WTC11 (cell line): ENCODE data around the gene RPS6KA2. TPM values are rescaled to one million over a fixed set of nuclear protein-coding genes. Genes with fewer than 3 reads are reported as not detected.

ENCODE experiments used
- ATAC-seq: fragments of 200-7000 bp; cut with Tn5 transposase; 2 replicates; pipeline ENCODE4 v1.10.0; 2021; ENCODE audit warnings: mild to moderate bottlenecking, moderate library complexity
- CTCF ChIA-PET: fragments of 300-600 bp; sonication (Branson Sonifier 250); formaldehyde crosslinking; loops from one replicate; lab custom pipeline; 2021; ENCODE audit warnings: antibody characterized with exemption; lab: Charles Lee
- POLR2A ChIA-PET: fragments of 350-600 bp; sonication (Branson Sonifier 250); formaldehyde crosslinking; loops from one replicate; lab custom pipeline; 2021; ENCODE audit warnings: antibody characterized with exemption; lab: Charles Lee
- DNase-seq: peaks from one replicate; pipeline ENCODE4 v3.0.0; 2021; ENCODE audit warnings: low spot score
- H3K27ac Mint-ChIP-seq: 2 replicates; pipeline ENCODE4 v1.8.0; 2021; ENCODE audit warnings: mixed read lengths
- H3K27me3 Mint-ChIP-seq: 2 replicates; pipeline ENCODE4 v1.8.0; 2021; ENCODE audit warnings: low read depth, mild to moderate bottlenecking, moderate library complexity, mixed read lengths
- H3K36me3 Mint-ChIP-seq: 2 replicates; pipeline ENCODE4 v1.8.0; 2021; ENCODE audit warnings: mixed read lengths
- H3K4me1 Mint-ChIP-seq: 2 replicates; pipeline ENCODE4 v1.8.0; 2022; ENCODE audit warnings: mixed read lengths
- H3K4me3 Mint-ChIP-seq: 2 replicates; pipeline ENCODE4 v1.8.0; 2021; ENCODE audit warnings: mild to moderate bottlenecking, moderate library complexity, mixed read lengths
- H3K9me3 Mint-ChIP-seq: 2 replicates; pipeline ENCODE4 v1.8.0; 2021; ENCODE audit warnings: mixed read lengths
- CREB1 ChIP-seq: sonication (generic); formaldehyde crosslinking; IDR thresholded peaks from 2 replicates; pipeline ENCODE4 v1.8.0; 2023; ENCODE audit warnings: mild to moderate bottlenecking, missing genetic modification reagents
- EMX1 ChIP-seq: fragments of 250-450 bp; sonication (Bioruptor Pico); IDR thresholded peaks from 2 replicates; pipeline ENCODE4 v1.8.0; 2021; ENCODE audit warnings: mild to moderate bottlenecking
- FOXJ3 ChIP-seq: sonication (generic); formaldehyde crosslinking; IDR thresholded peaks from 2 replicates; pipeline ENCODE4 v1.9.0; 2021; ENCODE audit warnings: missing genetic modification reagents, mild to moderate bottlenecking, borderline replicate concordance
- GTF2I ChIP-seq: fragments of 250-450 bp; sonication (Bioruptor Pico); conservative IDR thresholded peaks from 2 replicates; pipeline ENCODE4 v1.4.0; 2021; ENCODE audit warnings: mild to moderate bottlenecking
- MYBL2 ChIP-seq: sonication (generic); formaldehyde crosslinking; IDR thresholded peaks from 2 replicates; pipeline ENCODE4 v1.8.1; 2023; ENCODE audit warnings: mild to moderate bottlenecking, moderate library complexity, missing genetic modification reagents
- NFE2L1 ChIP-seq: sonication (generic); formaldehyde crosslinking; IDR thresholded peaks from 2 replicates; pipeline ENCODE4 v1.8.1; 2023; ENCODE audit warnings: missing genetic modification reagents
- NFYB ChIP-seq: sonication (generic); formaldehyde crosslinking; conservative IDR thresholded peaks from 2 replicates; pipeline ENCODE4 v1.8.0; 2022; ENCODE audit warnings: low read depth, missing genetic modification reagents
- NR1H2 ChIP-seq: sonication (generic); formaldehyde crosslinking; IDR thresholded peaks from 2 replicates; pipeline ENCODE4 v1.9.0; 2021; ENCODE audit warnings: mild to moderate bottlenecking, moderate library complexity, missing genetic modification reagents
- PRRX2 ChIP-seq: fragments of 250-450 bp; sonication (Bioruptor Pico); IDR thresholded peaks from 2 replicates; pipeline ENCODE4 v1.8.0; 2021; ENCODE audit warnings: mild to moderate bottlenecking
- RORB ChIP-seq: fragments of 250-450 bp; sonication (Bioruptor Pico); IDR thresholded peaks from 2 replicates; pipeline ENCODE4 v1.9.0; 2021; ENCODE audit warnings: mild to moderate bottlenecking
- SMAD3 ChIP-seq: sonication (generic); formaldehyde crosslinking; IDR thresholded peaks from 2 replicates; pipeline ENCODE4 v1.8.0; 2022; ENCODE audit warnings: missing genetic modification reagents, mild to moderate bottlenecking, borderline replicate concordance
- SOX15 ChIP-seq: fragments of 250-450 bp; sonication (Bioruptor Pico); IDR thresholded peaks from 2 replicates; pipeline ENCODE4 v1.9.0; 2021; ENCODE audit warnings: mild to moderate bottlenecking
- TCF7 ChIP-seq: sonication (generic); formaldehyde crosslinking; IDR thresholded peaks from 2 replicates; pipeline ENCODE4 v1.8.0; 2022; ENCODE audit warnings: mild to moderate bottlenecking, low read depth, missing genetic modification reagents, moderate library complexity
- TEAD4 ChIP-seq: sonication (generic); formaldehyde crosslinking; IDR thresholded peaks from 2 replicates; pipeline ENCODE4 v1.8.0; 2022; ENCODE audit warnings: mild to moderate bottlenecking, missing genetic modification reagents
- ZNF138 ChIP-seq: sonication (generic); formaldehyde crosslinking; conservative IDR thresholded peaks from 2 replicates; pipeline ENCODE4 v1.8.1; 2022; ENCODE audit warnings: mild to moderate bottlenecking, moderate library complexity, missing genetic modification reagents
- ZNF219 ChIP-seq: sonication (generic); formaldehyde crosslinking; IDR thresholded peaks from 2 replicates; pipeline ENCODE4 v1.8.0; 2023; ENCODE audit warnings: missing genetic modification reagents, mild to moderate bottlenecking, borderline replicate concordance
- total RNA-seq: library from RNA; stranded (reverse); gene quantifications from 3 replicates; pipeline ENCODE4 v1.2.3, GENCODE V29; 2021
- TF ChIP-seq, protein P1 (sequence below): sonication (generic); formaldehyde crosslinking; IDR thresholded peaks from 2 replicates; pipeline ENCODE4 v1.8.1; 2023; ENCODE audit warnings: mild to moderate bottlenecking, missing genetic modification reagents, moderate library complexity
- TF ChIP-seq, protein P2 (sequence below): sonication (generic); formaldehyde crosslinking; IDR thresholded peaks from 2 replicates; pipeline ENCODE4 v1.8.0; 2022; ENCODE audit warnings: mild to moderate bottlenecking, missing genetic modification reagents
- TF ChIP-seq, protein P3 (sequence below): sonication (generic); formaldehyde crosslinking; conservative IDR thresholded peaks from 2 replicates; pipeline ENCODE4 v1.8.1; 2023; ENCODE audit warnings: mild to moderate bottlenecking, low read depth, missing genetic modification reagents, moderate library complexity
- TF ChIP-seq, protein P4 (sequence below): sonication (generic); formaldehyde crosslinking; IDR thresholded peaks from 2 replicates; pipeline ENCODE4 v1.8.0; 2023; ENCODE audit warnings: missing genetic modification reagents
- TF ChIP-seq, protein P5 (sequence below): sonication (generic); formaldehyde crosslinking; IDR thresholded peaks from 2 replicates; pipeline ENCODE4 v1.8.1; 2022; ENCODE audit warnings: mild to moderate bottlenecking, missing genetic modification reagents, moderate library complexity, borderline replicate concordance
- TF ChIP-seq, protein P6 (sequence below): fragments of 250-450 bp; sonication (Bioruptor Pico); IDR thresholded peaks from 2 replicates; pipeline ENCODE4 v2.1.2; 2022; ENCODE audit warnings: mild to moderate bottlenecking, moderate library complexity
- TF ChIP-seq, protein P7 (sequence below): sonication (generic); formaldehyde crosslinking; IDR thresholded peaks from 2 replicates; pipeline ENCODE4 v1.8.0; 2022; ENCODE audit warnings: missing genetic modification reagents

The RPS6KA2 gene
- total RNA-seq, 1 experiment from 2014 or later = 24.2 TPM

DNA sequence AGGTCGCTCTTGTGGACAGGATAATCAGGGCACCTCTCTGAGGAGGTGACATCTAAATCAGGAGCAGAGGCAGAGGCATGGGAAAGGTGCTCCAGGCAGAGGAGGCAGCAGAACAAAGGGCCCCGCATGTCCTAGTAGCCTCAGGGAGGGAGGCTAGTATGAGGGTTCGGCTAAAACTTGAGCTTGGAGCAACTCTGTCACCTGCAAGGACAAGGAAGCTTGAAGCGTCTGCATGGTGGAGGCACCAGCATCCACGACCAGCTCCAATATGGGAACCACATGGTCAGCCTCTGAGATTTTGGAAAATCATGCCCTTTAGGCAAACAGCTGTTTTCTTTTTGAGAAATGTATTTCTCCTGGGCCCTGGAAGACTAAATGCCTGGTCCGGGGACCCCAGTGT lies 231.3 kb downstream of the RPS6KA2 start:
- Mint-ChIP-seq H3K4me3 (no peak overlapping the region), H3K27me3 (peaks cover 7% of the 10 kb centered on the region), H3K9me3 (peaks cover 6% of the 10 kb centered on the region; the same call in 1 of the 2 replicates), H3K4me1 (peaks cover 10% of the 10 kb centered on the region), H3K36me3 (no peaks in the 10 kb centered on the region), H3K27ac (no peak overlapping the region)
- ATAC-seq (no peak), DNase-seq (no peak)
- TF ChIP-seq CREB1 (CRISPR knock-in tag) (no peak), RORB (no peak), SOX15 (no peak), TEAD4 (CRISPR knock-in tag) (no peak), PRRX2 (CRISPR knock-in tag) (no peak), GTF2I (CRISPR knock-in tag) (no peak), EMX1 (CRISPR knock-in tag) (no peak), NFYB (CRISPR knock-in tag) (no peak), NR1H2 (CRISPR knock-in tag) (no peak), TCF7 (CRISPR knock-in tag) (no peak), MYBL2 (CRISPR knock-in tag) (no peak)
- TF ChIP-seq, protein P1, sequence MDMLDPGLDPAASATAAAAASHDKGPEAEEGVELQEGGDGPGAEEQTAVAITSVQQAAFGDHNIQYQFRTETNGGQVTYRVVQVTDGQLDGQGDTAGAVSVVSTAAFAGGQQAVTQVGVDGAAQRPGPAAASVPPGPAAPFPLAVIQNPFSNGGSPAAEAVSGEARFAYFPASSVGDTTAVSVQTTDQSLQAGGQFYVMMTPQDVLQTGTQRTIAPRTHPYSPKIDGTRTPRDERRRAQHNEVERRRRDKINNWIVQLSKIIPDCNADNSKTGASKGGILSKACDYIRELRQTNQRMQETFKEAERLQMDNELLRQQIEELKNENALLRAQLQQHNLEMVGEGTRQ = no peak
- TF ChIP-seq, protein P2, sequence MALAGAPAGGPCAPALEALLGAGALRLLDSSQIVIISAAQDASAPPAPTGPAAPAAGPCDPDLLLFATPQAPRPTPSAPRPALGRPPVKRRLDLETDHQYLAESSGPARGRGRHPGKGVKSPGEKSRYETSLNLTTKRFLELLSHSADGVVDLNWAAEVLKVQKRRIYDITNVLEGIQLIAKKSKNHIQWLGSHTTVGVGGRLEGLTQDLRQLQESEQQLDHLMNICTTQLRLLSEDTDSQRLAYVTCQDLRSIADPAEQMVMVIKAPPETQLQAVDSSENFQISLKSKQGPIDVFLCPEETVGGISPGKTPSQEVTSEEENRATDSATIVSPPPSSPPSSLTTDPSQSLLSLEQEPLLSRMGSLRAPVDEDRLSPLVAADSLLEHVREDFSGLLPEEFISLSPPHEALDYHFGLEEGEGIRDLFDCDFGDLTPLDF = no peak
- TF ChIP-seq, protein P3, sequence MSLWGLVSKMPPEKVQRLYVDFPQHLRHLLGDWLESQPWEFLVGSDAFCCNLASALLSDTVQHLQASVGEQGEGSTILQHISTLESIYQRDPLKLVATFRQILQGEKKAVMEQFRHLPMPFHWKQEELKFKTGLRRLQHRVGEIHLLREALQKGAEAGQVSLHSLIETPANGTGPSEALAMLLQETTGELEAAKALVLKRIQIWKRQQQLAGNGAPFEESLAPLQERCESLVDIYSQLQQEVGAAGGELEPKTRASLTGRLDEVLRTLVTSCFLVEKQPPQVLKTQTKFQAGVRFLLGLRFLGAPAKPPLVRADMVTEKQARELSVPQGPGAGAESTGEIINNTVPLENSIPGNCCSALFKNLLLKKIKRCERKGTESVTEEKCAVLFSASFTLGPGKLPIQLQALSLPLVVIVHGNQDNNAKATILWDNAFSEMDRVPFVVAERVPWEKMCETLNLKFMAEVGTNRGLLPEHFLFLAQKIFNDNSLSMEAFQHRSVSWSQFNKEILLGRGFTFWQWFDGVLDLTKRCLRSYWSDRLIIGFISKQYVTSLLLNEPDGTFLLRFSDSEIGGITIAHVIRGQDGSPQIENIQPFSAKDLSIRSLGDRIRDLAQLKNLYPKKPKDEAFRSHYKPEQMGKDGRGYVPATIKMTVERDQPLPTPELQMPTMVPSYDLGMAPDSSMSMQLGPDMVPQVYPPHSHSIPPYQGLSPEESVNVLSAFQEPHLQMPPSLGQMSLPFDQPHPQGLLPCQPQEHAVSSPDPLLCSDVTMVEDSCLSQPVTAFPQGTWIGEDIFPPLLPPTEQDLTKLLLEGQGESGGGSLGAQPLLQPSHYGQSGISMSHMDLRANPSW (CRISPR knock-in tag) = no peak
- TF ChIP-seq, protein P4, sequence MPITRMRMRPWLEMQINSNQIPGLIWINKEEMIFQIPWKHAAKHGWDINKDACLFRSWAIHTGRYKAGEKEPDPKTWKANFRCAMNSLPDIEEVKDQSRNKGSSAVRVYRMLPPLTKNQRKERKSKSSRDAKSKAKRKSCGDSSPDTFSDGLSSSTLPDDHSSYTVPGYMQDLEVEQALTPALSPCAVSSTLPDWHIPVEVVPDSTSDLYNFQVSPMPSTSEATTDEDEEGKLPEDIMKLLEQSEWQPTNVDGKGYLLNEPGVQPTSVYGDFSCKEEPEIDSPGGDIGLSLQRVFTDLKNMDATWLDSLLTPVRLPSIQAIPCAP (CRISPR knock-in tag) = no peak
- TF ChIP-seq, protein P5, sequence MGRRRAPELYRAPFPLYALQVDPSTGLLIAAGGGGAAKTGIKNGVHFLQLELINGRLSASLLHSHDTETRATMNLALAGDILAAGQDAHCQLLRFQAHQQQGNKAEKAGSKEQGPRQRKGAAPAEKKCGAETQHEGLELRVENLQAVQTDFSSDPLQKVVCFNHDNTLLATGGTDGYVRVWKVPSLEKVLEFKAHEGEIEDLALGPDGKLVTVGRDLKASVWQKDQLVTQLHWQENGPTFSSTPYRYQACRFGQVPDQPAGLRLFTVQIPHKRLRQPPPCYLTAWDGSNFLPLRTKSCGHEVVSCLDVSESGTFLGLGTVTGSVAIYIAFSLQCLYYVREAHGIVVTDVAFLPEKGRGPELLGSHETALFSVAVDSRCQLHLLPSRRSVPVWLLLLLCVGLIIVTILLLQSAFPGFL (CRISPR knock-in tag) = no peak
- ChIA-PET POLR2A (no interaction called here), CTCF (interaction anchor here (0.8 kb wide), 1 partner anchor 14 kb away, joined by 3 read pairs; no protein-coding TSS in a partner anchor)

DNA sequence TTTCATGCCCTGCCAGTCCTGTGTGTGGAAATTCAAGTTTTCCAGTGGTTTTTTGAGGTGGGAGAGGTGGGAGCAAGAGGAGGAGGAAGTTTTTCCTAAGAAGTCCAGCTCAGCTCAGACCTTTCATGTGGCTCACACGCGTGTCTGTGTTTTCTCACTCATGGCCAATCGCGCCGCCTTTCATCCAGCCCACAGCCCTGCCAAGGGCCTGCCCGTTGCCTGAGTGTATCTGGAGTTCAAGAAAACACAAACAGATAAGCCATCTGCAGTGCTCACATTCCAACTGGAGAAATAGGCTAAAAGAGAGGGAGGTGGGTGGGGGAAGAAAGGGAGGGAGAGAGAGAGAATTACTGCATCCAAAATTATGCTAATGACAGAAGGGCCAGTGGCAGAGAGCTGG lies 231.7 kb downstream of the RPS6KA2 start:
- ChIA-PET POLR2A (no interaction called here), CTCF (interaction anchor here (0.8 to 3.8 kb wide), 2 partner anchors 14 kb away, joined by 3 to 19 read pairs; no protein-coding TSS in a partner anchor)
- no peak for DNase-seq
- H3K9me3 Mint-ChIP-seq = peaks cover 6% of the 10 kb centered on the region; the same call in 1 of the 2 replicates
- H3K4me3 Mint-ChIP-seq = no peak overlapping the region
- H3K27me3 Mint-ChIP-seq = peaks cover 5% of the 10 kb centered on the region
- no peak for ATAC-seq
- H3K36me3 Mint-ChIP-seq = no peaks in the 10 kb centered on the region
- no peak overlapping the region for H3K27ac Mint-ChIP-seq
- TF ChIP-seq, protein P6, sequence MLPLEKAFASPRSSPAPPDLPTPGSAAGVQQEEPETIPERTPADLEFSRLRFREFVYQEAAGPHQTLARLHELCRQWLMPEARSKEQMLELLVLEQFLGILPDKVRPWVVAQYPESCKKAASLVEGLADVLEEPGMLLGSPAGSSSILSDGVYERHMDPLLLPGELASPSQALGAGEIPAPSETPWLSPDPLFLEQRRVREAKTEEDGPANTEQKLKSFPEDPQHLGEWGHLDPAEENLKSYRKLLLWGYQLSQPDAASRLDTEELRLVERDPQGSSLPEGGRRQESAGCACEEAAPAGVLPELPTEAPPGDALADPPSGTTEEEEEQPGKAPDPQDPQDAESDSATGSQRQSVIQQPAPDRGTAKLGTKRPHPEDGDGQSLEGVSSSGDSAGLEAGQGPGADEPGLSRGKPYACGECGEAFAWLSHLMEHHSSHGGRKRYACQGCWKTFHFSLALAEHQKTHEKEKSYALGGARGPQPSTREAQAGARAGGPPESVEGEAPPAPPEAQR = no peak
- no peak for TF ChIP-seq NFE2L1
- no peak for TF ChIP-seq FOXJ3 (CRISPR knock-in tag)
- TF ChIP-seq, protein P7, sequence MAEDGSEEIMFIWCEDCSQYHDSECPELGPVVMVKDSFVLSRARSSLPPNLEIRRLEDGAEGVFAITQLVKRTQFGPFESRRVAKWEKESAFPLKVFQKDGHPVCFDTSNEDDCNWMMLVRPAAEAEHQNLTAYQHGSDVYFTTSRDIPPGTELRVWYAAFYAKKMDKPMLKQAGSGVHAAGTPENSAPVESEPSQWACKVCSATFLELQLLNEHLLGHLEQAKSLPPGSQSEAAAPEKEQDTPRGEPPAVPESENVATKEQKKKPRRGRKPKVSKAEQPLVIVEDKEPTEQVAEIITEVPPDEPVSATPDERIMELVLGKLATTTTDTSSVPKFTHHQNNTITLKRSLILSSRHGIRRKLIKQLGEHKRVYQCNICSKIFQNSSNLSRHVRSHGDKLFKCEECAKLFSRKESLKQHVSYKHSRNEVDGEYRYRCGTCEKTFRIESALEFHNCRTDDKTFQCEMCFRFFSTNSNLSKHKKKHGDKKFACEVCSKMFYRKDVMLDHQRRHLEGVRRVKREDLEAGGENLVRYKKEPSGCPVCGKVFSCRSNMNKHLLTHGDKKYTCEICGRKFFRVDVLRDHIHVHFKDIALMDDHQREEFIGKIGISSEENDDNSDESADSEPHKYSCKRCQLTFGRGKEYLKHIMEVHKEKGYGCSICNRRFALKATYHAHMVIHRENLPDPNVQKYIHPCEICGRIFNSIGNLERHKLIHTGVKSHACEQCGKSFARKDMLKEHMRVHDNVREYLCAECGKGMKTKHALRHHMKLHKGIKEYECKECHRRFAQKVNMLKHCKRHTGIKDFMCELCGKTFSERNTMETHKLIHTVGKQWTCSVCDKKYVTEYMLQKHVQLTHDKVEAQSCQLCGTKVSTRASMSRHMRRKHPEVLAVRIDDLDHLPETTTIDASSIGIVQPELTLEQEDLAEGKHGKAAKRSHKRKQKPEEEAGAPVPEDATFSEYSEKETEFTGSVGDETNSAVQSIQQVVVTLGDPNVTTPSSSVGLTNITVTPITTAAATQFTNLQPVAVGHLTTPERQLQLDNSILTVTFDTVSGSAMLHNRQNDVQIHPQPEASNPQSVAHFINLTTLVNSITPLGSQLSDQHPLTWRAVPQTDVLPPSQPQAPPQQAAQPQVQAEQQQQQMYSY (CRISPR knock-in tag) = no peak
- TF ChIP-seq SMAD3 (CRISPR knock-in tag) = no peak
- TF ChIP-seq NR1H2 (CRISPR knock-in tag) = no peak
- TF ChIP-seq ZNF219 (CRISPR knock-in tag) = no peak
- TF ChIP-seq PRRX2 (CRISPR knock-in tag) = no peak
- no peak for TF ChIP-seq ZNF138 (CRISPR knock-in tag)
- TF ChIP-seq SOX15 = no peak
- peaks cover 15% of the 10 kb centered on the region for H3K4me1 Mint-ChIP-seq
